ENCODE data around the gene HOMEZ.
"Not testable (repeated sequence)": the region's sequence is repeated elsewhere in the genome, so short reads cannot be mapped to it uniquely, and the experiment has no call there.

The HOMEZ gene

GRCh38 chr14:23275412-23275811, 10.5 kb downstream of the HOMEZ start:
- DNase-seq = no peak

- DNase-seq = no peak
Measured at GRCh38 chr14:23269193-23269592, 16.7 kb downstream of the HOMEZ start.

DNA sequence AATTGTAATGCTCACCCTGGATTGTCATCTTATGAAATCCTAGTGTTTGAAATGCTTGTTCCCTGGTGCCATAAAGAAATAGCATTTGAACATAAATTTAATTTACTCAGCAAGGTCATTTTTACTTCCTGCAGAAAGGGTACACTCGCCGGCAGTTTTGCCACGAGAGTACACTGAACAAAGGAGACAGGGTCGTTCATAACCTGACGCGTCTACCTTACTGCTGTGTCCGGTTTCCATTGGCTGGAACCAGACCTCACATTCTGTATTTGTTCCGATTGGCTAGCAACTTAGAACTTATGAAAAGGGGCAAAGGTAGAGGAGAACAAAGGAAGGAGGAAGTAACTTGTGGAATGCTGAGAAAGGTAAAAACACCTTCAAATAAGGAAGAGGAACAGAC, 25.1 kb downstream of the HOMEZ start:
- DNase-seq = not testable (repeated sequence)

GRCh38 chr14:23259426-23259825, 26.5 kb downstream of the HOMEZ start:
- no peak for DNase-seq

GRCh38 chr14:23258256-23258655, 27.7 kb downstream of the HOMEZ start:
- DNase-seq = no peak

DNA sequence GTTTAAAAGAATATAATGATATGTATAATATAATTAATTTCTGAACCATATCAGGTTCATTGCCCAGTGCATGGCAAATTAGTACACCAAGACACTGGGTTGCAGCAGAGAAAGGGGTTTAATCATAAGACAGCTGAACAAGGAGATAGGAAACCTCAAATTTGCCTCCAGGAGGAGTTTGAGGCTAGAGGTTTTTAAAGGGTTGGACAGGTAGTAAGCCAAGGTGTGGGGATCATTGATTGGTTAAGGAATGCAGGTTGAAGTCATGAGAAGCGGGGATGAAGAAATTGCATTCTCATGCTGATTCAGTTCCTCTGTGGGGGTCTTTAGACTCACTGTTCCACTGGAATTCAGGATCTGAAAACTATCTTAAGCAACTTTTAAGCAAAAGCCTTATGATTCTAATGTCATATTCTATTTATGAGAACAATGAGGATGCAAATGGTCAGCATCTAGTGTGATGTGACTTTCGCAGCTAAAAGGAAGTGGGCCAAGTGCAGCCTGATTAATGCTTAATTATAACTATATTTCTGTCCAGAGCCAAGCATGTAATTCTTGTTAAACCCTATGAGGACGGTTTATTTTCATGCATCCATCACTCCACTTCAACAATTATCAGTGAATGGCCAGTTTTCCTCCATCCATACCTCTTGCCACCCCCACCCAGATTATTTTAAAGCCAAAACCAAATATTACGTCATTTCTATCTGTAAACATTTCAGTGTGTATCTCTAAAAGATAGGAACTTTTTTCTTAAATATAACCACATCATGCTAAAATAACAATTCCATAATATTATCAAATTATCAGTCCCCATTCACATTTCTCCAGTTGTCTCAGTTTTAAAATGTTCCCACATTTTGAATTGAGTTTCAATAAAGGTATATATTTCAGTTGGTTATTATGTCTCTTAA, 33.3 kb downstream of the HOMEZ start:
- DNase-seq = no peak

DNA sequence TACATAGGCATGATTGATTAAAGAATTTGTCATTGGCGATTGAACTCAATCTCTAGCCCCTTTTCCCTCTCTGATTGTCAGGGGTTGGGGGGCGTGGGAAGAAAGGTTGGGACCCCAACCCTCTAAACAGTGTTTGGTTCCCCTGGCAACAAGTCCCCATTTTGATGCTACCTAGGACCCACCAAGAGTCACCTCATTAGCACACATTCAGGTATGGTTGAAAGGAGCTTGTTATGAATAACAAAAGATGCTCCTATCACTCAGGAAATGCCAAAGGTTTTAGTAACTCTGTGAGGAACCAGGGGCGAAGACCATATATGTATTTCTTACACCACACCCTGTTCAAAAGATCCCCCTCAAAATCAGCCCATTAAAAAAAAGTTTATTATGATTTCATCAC, 33.9 kb downstream of the HOMEZ start:
- DNase-seq = no peak

- no peak for DNase-seq
Measured at GRCh38 chr14:23249824-23250223, 36.1 kb downstream of the HOMEZ start.

DNA sequence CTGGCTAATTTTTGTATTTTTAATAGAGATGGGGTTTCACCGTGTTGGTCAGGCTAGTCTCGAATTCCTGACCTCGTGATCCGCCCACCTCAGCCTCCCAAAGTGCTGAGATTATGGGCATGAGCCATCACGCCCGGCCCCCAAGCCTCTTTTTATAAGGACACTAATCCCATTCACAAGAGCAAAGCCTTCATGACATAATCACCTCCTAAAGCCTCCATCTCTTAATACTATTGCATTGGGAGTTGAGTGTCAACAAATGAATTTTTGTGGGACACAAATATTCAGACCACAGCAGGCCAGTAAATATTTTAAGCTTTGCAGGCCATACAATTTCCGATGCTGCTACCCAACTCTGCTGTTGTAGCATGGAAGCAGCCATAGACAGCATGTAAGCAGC, 37.3 kb downstream of the HOMEZ start:
- no peak for DNase-seq

DNA sequence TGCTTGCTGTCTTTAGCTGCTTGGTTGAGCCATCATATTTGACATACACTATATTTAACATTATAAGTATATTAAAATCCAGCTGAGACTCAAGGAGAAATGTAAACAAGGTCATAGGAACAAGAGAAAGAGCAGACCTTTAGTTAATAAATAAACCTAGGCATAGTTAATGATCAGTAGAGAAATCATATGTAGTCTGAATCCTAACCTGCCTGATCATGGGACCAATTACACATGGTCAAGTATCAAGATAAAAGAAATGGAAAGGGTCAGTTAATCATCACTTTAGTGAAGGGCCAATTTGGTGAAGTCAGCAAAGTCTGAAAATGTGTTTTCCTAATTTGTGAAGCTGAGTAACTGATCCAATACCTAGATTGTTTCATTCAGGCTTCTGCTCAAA, 40.6 kb downstream of the HOMEZ start:
- DNase-seq = no peak

GRCh38 chr14:23243066-23243465, 42.9 kb downstream of the HOMEZ start:
- DNase-seq = no peak

DNA sequence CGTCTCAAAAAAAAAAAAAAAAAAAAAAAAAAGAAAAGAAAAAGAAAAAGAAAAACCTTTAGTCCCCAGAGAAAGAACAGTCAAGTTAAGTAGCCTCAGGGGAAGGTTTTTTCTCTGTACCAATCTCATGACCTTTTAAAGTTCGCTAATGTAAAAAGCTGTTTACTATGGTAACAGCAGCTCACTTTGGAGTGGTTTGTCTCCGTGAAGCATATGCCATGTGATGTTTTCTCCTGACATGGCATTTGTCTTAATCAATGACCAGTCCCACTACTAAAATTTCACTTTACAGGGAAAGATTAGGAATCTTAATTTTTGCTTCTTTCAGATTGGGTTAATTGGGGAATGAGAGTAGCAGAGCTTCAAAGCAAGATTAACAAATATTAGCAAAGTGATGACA, 43.9 kb downstream of the HOMEZ start:
- no peak for DNase-seq

GRCh38 chr14:23241061-23241715, 44.7 kb downstream of the HOMEZ start:
- DNase-seq = not testable (repeated sequence)

DNA sequence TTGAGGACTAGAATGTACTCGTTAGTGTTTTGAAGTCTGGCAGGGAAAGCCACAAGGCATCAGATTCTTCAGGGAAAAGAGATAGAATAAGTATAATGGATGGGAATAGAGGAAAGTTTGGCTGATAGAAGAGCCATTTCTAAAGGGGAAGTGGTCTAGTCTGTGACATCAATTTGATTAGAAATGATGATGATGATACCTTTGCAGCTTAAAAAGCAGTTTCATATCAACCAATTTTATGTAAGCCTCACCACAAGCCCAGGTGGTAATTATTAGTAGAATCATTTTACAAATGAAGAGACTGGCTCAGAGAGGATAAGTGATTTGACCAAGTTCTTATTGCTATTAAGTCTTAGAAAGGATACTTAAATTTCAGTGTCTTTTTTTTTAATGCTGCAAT, 45.3 kb downstream of the HOMEZ start:
- no peak for DNase-seq

DNA sequence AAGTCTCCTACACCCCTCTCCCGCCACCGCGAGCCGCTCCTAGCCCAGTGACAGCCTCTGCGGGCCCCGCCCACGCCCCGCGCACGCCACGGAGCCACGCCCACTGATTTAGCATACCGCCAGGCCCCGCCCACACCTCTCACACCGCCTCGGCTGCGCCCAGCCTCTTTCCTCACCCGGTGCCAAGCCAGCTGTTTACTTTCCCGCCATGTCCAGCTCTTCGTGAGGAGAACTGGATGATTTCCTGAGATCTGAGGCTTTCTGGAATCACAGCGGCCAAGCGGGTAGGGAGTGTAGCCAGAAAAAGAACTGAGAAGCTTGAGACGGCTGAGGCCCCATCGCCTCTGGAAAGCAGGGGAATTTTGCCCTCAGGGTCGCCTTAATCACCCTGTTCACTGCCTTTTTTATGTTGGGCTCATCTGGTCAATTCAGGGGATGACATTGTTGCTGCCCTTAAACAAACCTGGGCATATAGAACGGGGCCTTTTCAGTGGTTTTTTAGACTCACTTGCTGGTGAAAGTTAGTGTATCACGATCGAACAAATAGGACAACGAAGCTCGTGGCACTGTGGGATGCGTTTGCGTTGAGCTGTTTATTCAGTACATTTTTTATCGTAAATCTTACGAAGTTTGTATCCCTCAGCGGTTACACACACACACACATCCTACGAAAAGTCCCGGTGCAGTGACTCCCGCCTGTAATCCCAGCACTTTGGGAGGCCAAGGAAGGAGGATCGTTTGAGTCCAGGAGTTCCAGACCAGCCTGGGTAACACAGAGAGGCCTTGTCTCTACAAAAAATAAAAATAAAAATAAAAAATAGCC, 47.9 kb downstream of the HOMEZ start, which contains the start of gene RNF212B:
RNF212B (plus strand) TSS at position 165 of the 823 bp plus-strand sequence. CDS start 2,410 bp downstream, outside the sequence.
- peak; percentile 57 to 94 for DNase-seq

DNA sequence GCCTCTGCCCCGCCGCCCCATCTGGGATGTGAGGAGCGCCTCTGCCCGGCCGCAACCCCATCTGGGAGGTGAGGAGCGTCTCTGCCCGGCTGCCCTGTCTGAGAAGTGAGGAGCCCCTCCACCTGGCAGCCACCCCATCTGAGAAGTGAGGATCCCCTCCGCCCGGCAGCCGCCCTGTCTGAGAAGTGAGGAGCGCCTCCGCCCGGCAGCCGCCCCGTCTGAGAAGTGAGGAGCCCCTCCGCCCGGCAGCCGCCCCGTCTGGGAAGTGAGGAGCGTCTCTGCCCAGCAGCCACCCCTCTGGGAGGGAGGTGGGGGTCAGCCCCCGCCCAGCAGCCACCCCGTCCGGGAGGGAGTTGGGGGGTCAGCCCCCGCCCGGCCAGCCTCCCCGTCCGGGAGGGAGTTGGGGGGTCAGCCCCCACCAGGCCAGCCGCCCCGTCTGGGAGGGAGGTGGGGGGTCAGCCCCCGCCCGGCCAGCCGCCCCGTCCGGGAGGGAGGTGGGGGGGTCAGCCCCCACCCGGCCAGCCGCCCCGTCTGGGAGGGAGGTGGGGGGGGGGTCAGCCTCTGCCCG, 53.6 kb downstream of the HOMEZ start:
- not testable (repeated sequence) for DNase-seq

DNA sequence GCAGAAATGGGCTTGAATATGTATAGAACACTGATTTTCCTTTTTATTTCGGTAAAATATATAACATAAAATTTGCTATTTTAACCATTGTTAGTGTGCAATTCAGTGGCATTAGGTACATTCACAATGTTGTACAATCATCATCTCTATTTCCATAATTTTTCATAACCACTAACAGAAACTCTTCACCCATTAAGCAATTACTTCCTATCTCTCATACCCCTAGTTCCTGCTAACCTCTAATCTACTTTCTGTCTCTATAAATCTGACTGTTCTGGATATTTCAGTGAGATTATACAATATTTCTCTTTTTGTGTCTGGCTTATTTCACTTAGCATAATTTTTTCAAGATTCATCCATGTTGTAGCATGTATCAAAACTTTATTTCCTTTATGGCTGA, 57.1 kb downstream of the HOMEZ start:
- no peak for DNase-seq

GRCh38 chr14:23227566-23227965, 58.4 kb downstream of the HOMEZ start:
- no peak for DNase-seq

- DNase-seq = not testable (repeated sequence)
Measured at GRCh38 chr14:23224958-23225357, 61.0 kb downstream of the HOMEZ start.

Measured in NCI-H446 (cell line).